ENCODE measurements around the gene RGMB.

The RGMB gene

DNA sequence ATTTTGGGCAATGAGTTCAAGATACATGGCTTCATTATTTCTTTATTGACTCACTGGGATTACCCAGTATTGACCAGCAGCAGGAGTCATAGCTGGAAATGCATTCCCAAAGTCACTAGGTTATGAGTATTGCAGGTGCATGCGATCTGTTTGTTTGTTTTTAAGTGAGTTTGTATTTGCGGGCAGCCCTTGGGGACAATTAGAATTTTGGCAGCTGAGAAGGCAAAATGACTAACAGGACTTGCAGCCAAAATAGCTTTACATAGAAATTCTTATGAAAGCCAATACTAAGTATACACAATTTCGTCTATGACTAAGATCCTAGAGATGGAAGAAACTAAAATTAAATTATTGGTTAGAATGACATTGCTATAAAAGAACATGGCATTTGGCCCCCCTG, 18.1 kb upstream of the RGMB start:
- peak in 1 of 2 donors; percentile 95 for DNase-seq (ENCODE audit: low read depth in 2 of 2)

DNA sequence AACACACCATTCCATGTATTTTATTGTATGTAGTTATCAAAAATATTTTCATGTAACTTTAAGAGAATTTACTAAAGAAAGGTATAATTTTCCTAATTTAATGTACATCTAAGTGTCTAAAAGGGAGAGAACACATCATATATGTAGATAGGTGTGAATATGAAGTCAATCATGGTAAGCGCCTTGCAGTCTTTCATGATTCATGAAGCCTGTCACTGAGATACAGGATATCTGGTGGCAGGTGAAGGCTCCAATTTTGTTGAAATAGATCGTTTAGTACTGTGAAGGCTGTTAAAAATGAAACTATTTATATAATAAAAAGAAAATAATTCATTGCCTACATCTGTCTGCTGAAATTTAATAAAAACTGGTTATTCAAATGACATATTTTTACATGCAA, 15.5 kb upstream of the RGMB start:
- TF ChIP-seq, protein P1, sequence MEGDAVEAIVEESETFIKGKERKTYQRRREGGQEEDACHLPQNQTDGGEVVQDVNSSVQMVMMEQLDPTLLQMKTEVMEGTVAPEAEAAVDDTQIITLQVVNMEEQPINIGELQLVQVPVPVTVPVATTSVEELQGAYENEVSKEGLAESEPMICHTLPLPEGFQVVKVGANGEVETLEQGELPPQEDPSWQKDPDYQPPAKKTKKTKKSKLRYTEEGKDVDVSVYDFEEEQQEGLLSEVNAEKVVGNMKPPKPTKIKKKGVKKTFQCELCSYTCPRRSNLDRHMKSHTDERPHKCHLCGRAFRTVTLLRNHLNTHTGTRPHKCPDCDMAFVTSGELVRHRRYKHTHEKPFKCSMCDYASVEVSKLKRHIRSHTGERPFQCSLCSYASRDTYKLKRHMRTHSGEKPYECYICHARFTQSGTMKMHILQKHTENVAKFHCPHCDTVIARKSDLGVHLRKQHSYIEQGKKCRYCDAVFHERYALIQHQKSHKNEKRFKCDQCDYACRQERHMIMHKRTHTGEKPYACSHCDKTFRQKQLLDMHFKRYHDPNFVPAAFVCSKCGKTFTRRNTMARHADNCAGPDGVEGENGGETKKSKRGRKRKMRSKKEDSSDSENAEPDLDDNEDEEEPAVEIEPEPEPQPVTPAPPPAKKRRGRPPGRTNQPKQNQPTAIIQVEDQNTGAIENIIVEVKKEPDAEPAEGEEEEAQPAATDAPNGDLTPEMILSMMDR (IDR thresholded peaks at IDR 0.05; ENCODE audit: low read depth, low read length): no peak
- no peak overlapping the region for H3K4me3 ChIP-seq (replicated peaks in 1 of 2; ENCODE audit: low read depth in 2 of 2, low read length in 2 of 2)
- no peak for DNase-seq (ENCODE audit: low read depth in 2 of 2)

More for the DNA sequence above, 18.1 kb upstream of the RGMB start:
- no peak overlapping the region for H3K4me3 ChIP-seq (replicated peaks in 1 of 2; ENCODE audit: low read depth in 2 of 2, low read length in 2 of 2)
- TF ChIP-seq, protein P1 (IDR thresholded peaks at IDR 0.05; ENCODE audit: low read depth, low read length): no peak

DNA sequence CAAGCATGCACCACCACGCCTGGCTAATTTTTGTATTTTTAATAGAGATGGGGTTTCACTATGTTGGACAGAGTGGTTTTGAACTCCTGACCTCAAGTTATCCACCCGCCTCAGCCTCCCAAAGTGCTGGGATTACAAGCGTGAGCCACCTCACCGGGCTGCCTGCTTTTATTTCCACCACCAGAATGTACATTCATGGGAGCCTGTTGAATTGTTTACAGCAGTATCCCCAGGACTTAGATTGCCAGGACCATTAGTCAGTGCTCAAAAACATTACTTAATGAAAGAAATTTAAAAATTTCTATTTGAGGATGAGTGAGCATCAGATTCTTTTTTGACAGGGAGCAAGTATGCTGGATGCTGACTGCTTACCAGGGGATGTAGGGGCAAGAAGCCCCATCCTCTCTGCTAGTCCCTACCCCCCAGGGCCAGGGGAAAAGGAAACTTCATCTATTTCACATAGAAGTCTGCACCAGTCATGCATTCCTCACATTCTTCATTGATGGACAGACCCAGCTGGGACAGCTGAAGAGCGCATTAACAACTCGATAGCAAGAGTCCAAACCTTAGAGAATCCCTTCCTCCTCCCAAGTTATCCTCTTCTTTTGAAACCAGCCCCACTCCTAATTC, 10.3 kb upstream of the RGMB start:
- no peak overlapping the region for H3K4me3 ChIP-seq (replicated peaks in 1 of 2; ENCODE audit: low read depth in 2 of 2, low read length in 2 of 2)
- peak; percentile 48 to 93 for DNase-seq (ENCODE audit: low read depth in 2 of 2)
- TF ChIP-seq, protein P1 (IDR thresholded peaks at IDR 0.05; ENCODE audit: low read depth, low read length): no peak

DNA sequence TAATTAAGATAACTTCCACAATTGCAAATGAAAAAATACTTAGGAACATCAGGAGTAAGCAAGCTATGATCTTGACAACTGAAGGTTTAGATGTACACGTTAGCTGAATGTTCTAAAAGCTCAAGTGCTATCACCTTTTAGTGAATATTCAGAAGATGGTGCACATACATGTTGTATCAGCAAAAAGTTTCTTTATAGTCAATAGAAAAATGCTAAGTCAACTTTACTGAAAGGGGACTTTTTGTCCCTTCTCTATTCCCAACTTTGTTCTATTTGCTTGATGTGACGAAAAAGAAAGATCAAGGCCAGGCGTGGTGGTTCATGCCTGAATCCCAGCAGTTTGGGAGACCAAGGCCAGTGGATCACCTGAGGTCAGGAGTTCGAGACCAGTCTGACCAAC, 7.6 kb upstream of the RGMB start:
- DNase-seq (ENCODE audit: low read depth in 2 of 2): no peak
- H3K4me3 ChIP-seq (replicated peaks in 1 of 2; ENCODE audit: low read depth in 2 of 2, low read length in 2 of 2): no peak overlapping the region
- TF ChIP-seq, protein P1 (IDR thresholded peaks at IDR 0.05; ENCODE audit: low read depth, low read length): no peak

DNA sequence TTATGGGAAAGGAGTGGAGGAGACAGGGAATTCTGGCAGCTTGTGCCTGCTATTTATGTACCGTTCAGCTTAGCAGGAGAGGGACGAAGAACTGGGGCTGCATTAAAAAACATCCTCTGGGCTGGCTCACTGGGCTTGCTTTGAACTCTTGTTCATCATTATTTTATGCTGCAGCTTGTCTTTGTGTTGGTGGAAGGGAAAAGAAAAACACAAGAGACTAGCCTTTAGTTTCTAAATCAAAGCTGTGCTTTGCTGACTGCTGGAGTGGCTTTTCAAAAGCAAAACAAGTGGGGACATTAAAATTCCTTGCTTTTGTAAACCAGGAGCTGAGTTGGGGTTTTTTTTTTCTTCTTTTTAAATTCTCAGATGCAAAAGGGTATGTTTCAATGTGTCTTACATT, 5.9 kb upstream of the RGMB start:
- TF ChIP-seq, protein P1 (IDR thresholded peaks at IDR 0.05; ENCODE audit: low read depth, low read length): no peak
- DNase-seq (ENCODE audit: low read depth in 2 of 2): no peak
- no peak overlapping the region for H3K4me3 ChIP-seq (replicated peaks in 1 of 2; ENCODE audit: low read depth in 2 of 2, low read length in 2 of 2)

DNA sequence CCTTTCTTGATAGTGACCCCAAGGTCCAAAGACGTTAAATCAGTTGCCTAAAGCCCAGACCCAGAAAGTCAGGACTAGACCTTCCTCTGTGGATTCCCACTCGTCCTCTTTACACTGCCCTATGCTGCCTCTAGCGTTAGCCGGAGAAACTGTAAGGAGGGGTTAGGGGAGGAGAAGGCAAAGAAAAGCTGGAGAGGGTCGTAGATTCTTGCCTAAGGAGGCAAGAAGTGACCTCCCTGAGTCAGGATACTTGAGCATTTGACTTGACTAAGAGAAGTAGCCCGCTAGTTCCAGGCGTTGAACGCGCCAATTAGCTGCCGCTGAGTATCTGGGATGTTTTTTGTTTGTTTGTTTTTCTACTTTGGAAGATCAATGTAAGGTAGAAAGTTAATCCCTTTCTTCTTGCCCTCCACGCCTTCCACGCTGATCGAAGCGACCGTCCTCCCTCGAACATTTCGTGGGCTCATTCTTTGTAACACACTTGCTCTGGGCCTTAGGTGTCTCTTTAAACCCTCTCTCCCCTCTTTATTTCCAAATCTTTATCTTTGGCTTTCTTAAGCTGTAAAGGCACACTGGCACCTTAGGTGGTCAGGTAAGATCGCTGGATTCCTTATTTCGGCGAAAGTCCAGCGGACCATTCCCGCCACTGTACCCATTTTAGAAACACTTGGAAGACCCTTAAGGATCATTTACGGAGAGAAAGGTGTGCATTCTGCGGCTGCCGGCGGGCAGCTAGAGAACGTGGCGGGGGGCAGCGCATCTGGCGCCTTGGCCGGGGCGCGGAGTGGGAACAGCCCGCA, 5.1 kb upstream of the RGMB start:
- DNase-seq (ENCODE audit: low read depth in 2 of 2): peak; percentile 65 to 77
- H3K4me3 ChIP-seq (replicated peaks in 1 of 2; ENCODE audit: low read depth in 2 of 2, low read length in 2 of 2): peak overlapping the region; percentile 72 to 80
- TF ChIP-seq, protein P1 (IDR thresholded peaks at IDR 0.05; ENCODE audit: low read depth, low read length): peak; percentile 98
